H9 (cell line): Measurements from ENCODE around the gene MAP3K12. TPM values are rescaled to one million over a fixed set of nuclear protein-coding genes. Genes with fewer than 3 reads are reported as not detected.

ENCODE experiments used
- DNase-seq: peaks from one replicate; pipeline ENCODE4 v3.0.0-alpha.2; 2017
- H2AFZ ChIP-seq: one replicate; pipeline ENCODE4 v1.6.1; 2013; ENCODE audit warnings: mild to moderate bottlenecking, low read length, control low read depth, moderate library complexity
- H2AK5ac ChIP-seq: 2 replicates; pipeline ENCODE4 v1.6.1; 2013; ENCODE audit warnings: low read length, control low read depth, mixed read lengths; ENCODE audit not compliant: insufficient read length
- H2BK120ac ChIP-seq: one replicate; pipeline ENCODE4 v1.6.1; 2013; ENCODE audit warnings: low read depth, mild to moderate bottlenecking, low read length, control low read depth, inconsistent platforms; ENCODE audit not compliant: poor library complexity, severe bottlenecking
- H2BK12ac ChIP-seq: 2 replicates; pipeline ENCODE4 v1.6.1; 2013; ENCODE audit warnings: low read length, control low read depth, mixed read lengths, low read depth; ENCODE audit not compliant: insufficient read length
- H2BK15ac ChIP-seq: 2 replicates; pipeline ENCODE4 v1.6.1; 2013; ENCODE audit warnings: low read depth, low read length, control low read depth
- H2BK20ac ChIP-seq: one replicate; pipeline ENCODE4 v1.6.1; 2013; ENCODE audit warnings: low read depth, mild to moderate bottlenecking, low read length, control low read depth, inconsistent platforms; ENCODE audit not compliant: poor library complexity, severe bottlenecking
- H2BK5ac ChIP-seq: 2 replicates; pipeline ENCODE4 v1.6.1; 2013; ENCODE audit warnings: low read length, control low read depth, mixed read lengths; ENCODE audit not compliant: insufficient read length
- H3K14ac ChIP-seq: 2 replicates; pipeline ENCODE4 v1.6.1; 2013; ENCODE audit warnings: low read length, control low read depth; ENCODE audit not compliant: insufficient read depth
- H3K18ac ChIP-seq: 2 replicates; pipeline ENCODE4 v1.6.1; 2013; ENCODE audit warnings: low read depth, mild to moderate bottlenecking, mixed read lengths, low read length, control low read depth; ENCODE audit not compliant: insufficient read length
- H3K23ac ChIP-seq: 2 replicates; pipeline ENCODE4 v1.6.1; 2013; ENCODE audit warnings: low read length, control low read depth, mixed read lengths, low read depth; ENCODE audit not compliant: insufficient read length
- H3K23me2 ChIP-seq: 2 replicates; pipeline ENCODE4 v1.6.1; 2013; ENCODE audit warnings: low read depth, mild to moderate bottlenecking, mixed read lengths, low read length, control low read depth; ENCODE audit not compliant: insufficient read length, poor library complexity, severe bottlenecking
- H3K27ac ChIP-seq: 2 replicates; pipeline ENCODE4 v1.5.1; 2013; ENCODE audit warnings: low read length, control low read depth, mixed read lengths, low read depth; ENCODE audit not compliant: insufficient read length
- H3K27me3 ChIP-seq: 2 replicates; pipeline ENCODE4 v1.6.1; 2013; ENCODE audit warnings: low read length, control low read depth, inconsistent platforms; ENCODE audit not compliant: insufficient read depth
- H3K4ac ChIP-seq: 2 replicates; pipeline ENCODE4 v1.6.1; 2013; ENCODE audit warnings: low read depth, mild to moderate bottlenecking, control low read depth, inconsistent platforms, low read length, moderate library complexity
- H3K4me1 ChIP-seq: 2 replicates; pipeline ENCODE4 v1.6.1; 2013; ENCODE audit warnings: low read length, control low read depth, inconsistent platforms; ENCODE audit not compliant: insufficient read depth
- H3K4me2 ChIP-seq: 2 replicates; pipeline ENCODE4 v1.6.1; 2013; ENCODE audit warnings: low read length, control low read depth, mixed read lengths; ENCODE audit not compliant: insufficient read length, insufficient read depth
- H3K56ac ChIP-seq: 2 replicates; pipeline ENCODE4 v1.6.1; 2013; ENCODE audit warnings: low read depth, mild to moderate bottlenecking, mixed read lengths, low read length, control low read depth; ENCODE audit not compliant: insufficient read length
- H3K79me1 ChIP-seq: 2 replicates; pipeline ENCODE4 v1.6.1; 2013; ENCODE audit warnings: low read depth, mild to moderate bottlenecking, moderate library complexity, low read length, control low read depth, inconsistent platforms; ENCODE audit not compliant: insufficient read depth, poor library complexity, severe bottlenecking
- H3K79me2 ChIP-seq: 2 replicates; pipeline ENCODE4 v1.6.1; 2013; ENCODE audit warnings: low read length, control low read depth, inconsistent platforms; ENCODE audit not compliant: insufficient read depth
- H3K9ac ChIP-seq: 2 replicates; pipeline ENCODE4 v1.6.1; 2013; ENCODE audit warnings: low read length, control low read depth, mixed read lengths; ENCODE audit not compliant: insufficient read length; ENCODE audit errors: extremely low read depth
- H3K9me3 ChIP-seq: one replicate; pipeline ENCODE4 v1.6.1; 2013; ENCODE audit warnings: low read depth, low read length, inconsistent platforms; ENCODE audit not compliant: control insufficient read depth
- H3T11ph ChIP-seq: one replicate; pipeline ENCODE4 v1.6.1; 2013; ENCODE audit warnings: mild to moderate bottlenecking, low read length, control low read depth, inconsistent platforms
- H4K20me1 ChIP-seq: one replicate; pipeline ENCODE4 v1.6.1; 2013; ENCODE audit not compliant: control insufficient read depth, insufficient read length, insufficient read depth
- H4K5ac ChIP-seq: 2 replicates; pipeline ENCODE4 v1.6.1; 2013; ENCODE audit warnings: low read depth, mild to moderate bottlenecking, mixed read lengths, low read length, control low read depth; ENCODE audit not compliant: insufficient read length
- H4K8ac ChIP-seq: replicated peaks from 2 replicates; pipeline ENCODE4 v1.6.1; 2013; ENCODE audit warnings: low read length, control low read depth, mixed read lengths, low read depth; ENCODE audit not compliant: insufficient read length
- H4K91ac ChIP-seq: 2 replicates; pipeline ENCODE4 v1.6.1; 2013; ENCODE audit warnings: low read depth, mild to moderate bottlenecking, moderate library complexity, mixed read lengths, low read length, control low read depth; ENCODE audit not compliant: insufficient read length
- H3K27ac Mint-ChIP-seq, 3 experiments: 2 replicates in 2 of 3; 3 replicates in 1 of 3; pipeline ENCODE4 v1.8.0; 2020 to 2021; ENCODE audit warnings: mixed read lengths in 3 of 3, mild to moderate bottlenecking in 1 of 3, moderate library complexity in 1 of 3
- H3K27me3 Mint-ChIP-seq: 2 replicates; pipeline ENCODE4 v1.8.0; 2021; ENCODE audit warnings: low read depth, mild to moderate bottlenecking, moderate library complexity, mixed read lengths
- H3K36me3 Mint-ChIP-seq, 3 experiments: 2 replicates in 2 of 3; 3 replicates in 1 of 3; pipeline ENCODE4 v1.8.0; 2020 to 2021; ENCODE audit warnings: low read depth in 3 of 3, mixed read lengths in 3 of 3; ENCODE audit not compliant: insufficient read depth in 1 of 3
- H3K4me1 Mint-ChIP-seq, 2 experiments: 2 replicates each; pipeline ENCODE4 v1.8.0; 2020; ENCODE audit warnings: mixed read lengths in 2 of 2
- H3K4me3 Mint-ChIP-seq, 2 experiments: 2 replicates in 1 of 2; 3 replicates in 1 of 2; pipeline ENCODE4 v1.8.0; 2020 to 2021; ENCODE audit warnings: mild to moderate bottlenecking in 2 of 2, mixed read lengths in 2 of 2, moderate library complexity in 1 of 2
- H3K9me3 Mint-ChIP-seq, 2 experiments: 2 replicates in 1 of 2; 3 replicates in 1 of 2; pipeline ENCODE4 v1.8.0; 2020; ENCODE audit warnings: mild to moderate bottlenecking in 2 of 2, mixed read lengths in 2 of 2, moderate library complexity in 1 of 2
- WGBS: extraction: QIAGEN DNeasy Blood & Tissue Kit; methylation state at CpG from one replicate; pipeline ENCODE4 v1.1.7; 2013; ENCODE audit warnings: missing lambda C conversion rate, low lambda C conversion rate, mixed read lengths; ENCODE audit not compliant: insufficient read length; ENCODE audit errors: extremely low coverage; 5-methylcytosine and 5-hydroxymethylcytosine counted together
- total RNA-seq: library from RNA; stranded (reverse); gene quantifications from 2 replicates; pipeline ENCODE4 v1.2.1, GENCODE V29; 2021
- TF ChIP-seq, protein P1 (sequence below): fragments of 200-600 bp; sonication (generic); conservative IDR thresholded peaks from 3 replicates; pipeline ENCODE4 v1.8.0; 2021; ENCODE audit warnings: antibody characterized with exemption, mild to moderate bottlenecking

MAP3K12 gene
- total RNA-seq, 1 experiment from 2014 or later: 22.3 TPM

DNA sequence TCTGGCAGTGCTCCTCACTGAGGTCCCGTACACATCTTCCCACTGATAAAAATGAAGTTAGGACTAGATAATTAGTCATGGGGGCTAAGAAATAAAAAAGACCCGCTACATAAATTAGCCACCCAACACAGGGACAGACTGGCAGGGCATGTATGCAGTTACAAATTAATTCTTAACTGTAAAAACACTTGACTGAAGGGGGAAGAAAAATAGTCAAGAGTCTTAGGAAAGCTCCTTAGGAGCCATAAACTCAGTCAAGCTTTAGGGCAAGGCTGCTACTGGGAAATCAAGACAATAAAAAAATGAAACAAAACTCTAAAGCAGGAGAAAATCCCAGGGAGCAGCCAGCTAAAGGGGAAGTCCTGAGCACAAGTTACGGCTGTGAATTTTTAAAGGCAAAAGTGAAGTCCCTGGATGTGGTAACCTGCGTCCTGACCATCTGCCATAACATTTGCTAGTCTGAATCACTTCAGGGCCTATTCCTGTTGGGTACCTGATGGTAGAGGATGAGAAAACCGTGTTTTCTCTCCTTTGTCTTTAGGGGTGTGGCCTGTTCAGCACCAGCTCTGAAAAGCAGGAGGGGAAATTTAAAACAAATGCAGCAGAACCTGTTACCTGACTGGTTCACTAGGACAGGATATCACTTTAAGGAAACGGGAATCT, 15.5 kb upstream of the MAP3K12 start:
- TF ChIP-seq, protein P1, sequence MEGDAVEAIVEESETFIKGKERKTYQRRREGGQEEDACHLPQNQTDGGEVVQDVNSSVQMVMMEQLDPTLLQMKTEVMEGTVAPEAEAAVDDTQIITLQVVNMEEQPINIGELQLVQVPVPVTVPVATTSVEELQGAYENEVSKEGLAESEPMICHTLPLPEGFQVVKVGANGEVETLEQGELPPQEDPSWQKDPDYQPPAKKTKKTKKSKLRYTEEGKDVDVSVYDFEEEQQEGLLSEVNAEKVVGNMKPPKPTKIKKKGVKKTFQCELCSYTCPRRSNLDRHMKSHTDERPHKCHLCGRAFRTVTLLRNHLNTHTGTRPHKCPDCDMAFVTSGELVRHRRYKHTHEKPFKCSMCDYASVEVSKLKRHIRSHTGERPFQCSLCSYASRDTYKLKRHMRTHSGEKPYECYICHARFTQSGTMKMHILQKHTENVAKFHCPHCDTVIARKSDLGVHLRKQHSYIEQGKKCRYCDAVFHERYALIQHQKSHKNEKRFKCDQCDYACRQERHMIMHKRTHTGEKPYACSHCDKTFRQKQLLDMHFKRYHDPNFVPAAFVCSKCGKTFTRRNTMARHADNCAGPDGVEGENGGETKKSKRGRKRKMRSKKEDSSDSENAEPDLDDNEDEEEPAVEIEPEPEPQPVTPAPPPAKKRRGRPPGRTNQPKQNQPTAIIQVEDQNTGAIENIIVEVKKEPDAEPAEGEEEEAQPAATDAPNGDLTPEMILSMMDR: no peak
- Histone ChIP-seq H3K23me2 (no peaks in the 10 kb centered on the region), H3K4me1 (no peaks in the 10 kb centered on the region; the same call in 1 of the 2 replicates), H2BK20ac (no peak overlapping the region), H3K9me3 (no peaks in the 10 kb centered on the region), H3K56ac (no peak overlapping the region), H4K91ac (no peak overlapping the region), H2BK15ac (no peak overlapping the region), H3K27ac (no peak overlapping the region), H2BK12ac (no peak overlapping the region), H4K5ac (no peak overlapping the region), H3K79me1 (no peaks in the 10 kb centered on the region), H3K14ac (no peak overlapping the region), H3K79me2 (no peaks in the 10 kb centered on the region), H2AK5ac (no peak overlapping the region), H2BK5ac (no peak overlapping the region), H3K27me3 (no peaks in the 10 kb centered on the region), H3K4me2 (no peak overlapping the region), H4K20me1 (no peaks in the 10 kb centered on the region), H2AFZ (no peak overlapping the region), H3K4ac (no peak overlapping the region), H3K18ac (no peak overlapping the region), H2BK120ac (no peak overlapping the region), H3T11ph (no peak overlapping the region), H3K23ac (no peak overlapping the region), H4K8ac (no peak overlapping the region), H3K9ac (no peak overlapping the region)
- DNase-seq: no peak
- H3K36me3 Mint-ChIP-seq: peaks cover 3 to 28% (median 4%) of the 10 kb centered on the region in 3 experiments; a peak in 4 of 7 replicates
- H3K4me1 Mint-ChIP-seq: peaks cover 0 to 8% of the 10 kb centered on the region in 2 experiments; a peak in 3 of 4 replicates
- no peaks in the 10 kb centered on the region for H3K27me3 Mint-ChIP-seq
- H3K4me3 Mint-ChIP-seq: no peak overlapping the region
- no peaks in the 10 kb centered on the region for H3K9me3 Mint-ChIP-seq
- no CpG with 5 or more reads among the region's 6 CpGs for WGBS
- H3K27ac Mint-ChIP-seq: peak overlapping the region in 1 of 3 experiments; percentile 19; a peak in 2 of 7 replicates
